ENCODE data around the gene LMX1A. TPM values are rescaled to one million over a fixed set of nuclear protein-coding genes. Genes with fewer than 3 reads are reported as not detected.
A peak's percentile ranks its signal among the peaks of the same experiment; 100 is the strongest.

The LMX1A gene
- 1 to 10 TPM; 1.1 to 2.5 (median 1.8) TPM for total RNA-seq

DNA sequence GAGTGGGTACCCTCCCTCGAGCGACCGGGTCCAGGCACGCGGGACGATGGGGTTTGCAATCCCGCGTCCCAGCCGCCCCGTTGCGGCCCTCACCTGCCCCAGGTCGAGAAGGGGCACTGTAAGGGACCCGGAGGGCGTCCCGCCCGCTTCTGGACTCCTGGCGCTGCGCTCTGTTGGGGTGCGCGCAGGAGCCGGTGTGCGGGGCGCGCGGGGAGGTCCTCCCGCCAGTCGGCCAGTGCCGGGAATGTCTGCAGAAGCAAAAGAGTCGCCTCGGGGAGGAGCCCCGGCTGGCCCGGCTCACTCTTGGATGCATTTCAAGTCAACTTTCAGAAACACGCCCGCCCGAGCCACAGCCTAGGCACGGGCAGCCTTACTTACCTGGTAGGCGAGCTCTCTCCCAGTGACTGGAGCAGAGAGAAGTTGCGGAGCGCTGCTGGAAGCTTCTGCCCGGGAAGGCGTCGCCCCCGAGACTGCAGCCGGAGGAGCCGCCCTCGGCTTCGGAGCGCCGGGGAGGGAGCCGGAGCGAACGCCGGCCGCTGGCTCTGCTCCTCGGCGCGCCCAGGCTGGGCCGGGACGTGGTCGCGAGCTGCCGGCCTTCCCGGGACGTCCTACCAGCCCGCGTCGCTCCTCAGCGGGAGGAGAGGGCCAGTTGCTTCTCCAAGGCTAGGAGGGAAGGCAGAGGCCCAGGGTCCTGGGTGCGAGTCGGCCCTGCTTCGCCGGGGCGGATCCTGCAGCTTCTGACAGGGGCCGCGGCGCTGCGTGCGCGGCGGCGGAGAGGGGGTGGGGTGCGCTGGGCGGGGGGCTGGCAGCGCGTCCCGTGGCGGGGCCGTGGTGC lies at the start of gene LMX1A:
TSS of gene LMX1A (minus strand) at position 739 of the 835 bp plus-strand sequence. CDS start 1,156 bp downstream, outside the sequence.
- DNase-seq = no peak
- Histone ChIP-seq H3K27ac (no peak within 1 kb of the TSS), H3K4me1 (peaks cover 0 to 41% (median 2%) of the 10 kb centered on the region in 4 donors)

DNA sequence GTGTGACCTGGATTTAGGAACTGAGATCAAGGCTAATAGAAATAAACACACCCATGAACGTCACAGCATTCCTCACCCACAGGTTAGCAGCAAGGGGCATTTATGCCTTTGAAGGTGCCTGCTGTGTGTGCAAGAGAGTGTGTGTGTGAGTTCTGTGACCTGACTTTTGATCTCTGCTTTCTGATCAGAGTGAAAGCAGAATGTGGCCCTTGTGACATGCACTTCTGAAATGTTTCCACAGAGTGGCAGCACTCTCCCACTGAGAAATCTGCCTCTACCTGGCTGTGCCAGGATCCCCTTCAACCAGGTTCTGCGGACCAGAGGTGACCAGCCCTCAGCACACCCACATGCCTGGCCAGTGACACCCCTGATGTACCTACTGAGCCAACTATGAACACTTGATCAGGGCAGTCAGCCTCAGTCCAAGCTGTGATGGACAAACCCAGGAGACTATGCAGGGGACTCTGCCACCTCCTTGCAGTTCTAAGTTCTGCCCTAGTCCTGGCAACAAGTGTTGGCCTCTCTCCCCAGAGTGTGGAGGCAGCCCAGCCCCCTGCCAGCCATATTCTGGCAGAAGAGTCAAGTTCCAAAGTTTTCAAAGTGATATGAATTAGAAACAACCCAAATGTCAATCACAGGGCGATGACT lies 47.4 kb upstream of the LMX1A start:
- no peaks in the 10 kb centered on the region for H3K9me3 ChIP-seq
- H3K4me3 ChIP-seq = no peak overlapping the region
- no peak for TF ChIP-seq POLR2A (IDR thresholded peaks at IDR 0.05)
- TF ChIP-seq, protein P1, sequence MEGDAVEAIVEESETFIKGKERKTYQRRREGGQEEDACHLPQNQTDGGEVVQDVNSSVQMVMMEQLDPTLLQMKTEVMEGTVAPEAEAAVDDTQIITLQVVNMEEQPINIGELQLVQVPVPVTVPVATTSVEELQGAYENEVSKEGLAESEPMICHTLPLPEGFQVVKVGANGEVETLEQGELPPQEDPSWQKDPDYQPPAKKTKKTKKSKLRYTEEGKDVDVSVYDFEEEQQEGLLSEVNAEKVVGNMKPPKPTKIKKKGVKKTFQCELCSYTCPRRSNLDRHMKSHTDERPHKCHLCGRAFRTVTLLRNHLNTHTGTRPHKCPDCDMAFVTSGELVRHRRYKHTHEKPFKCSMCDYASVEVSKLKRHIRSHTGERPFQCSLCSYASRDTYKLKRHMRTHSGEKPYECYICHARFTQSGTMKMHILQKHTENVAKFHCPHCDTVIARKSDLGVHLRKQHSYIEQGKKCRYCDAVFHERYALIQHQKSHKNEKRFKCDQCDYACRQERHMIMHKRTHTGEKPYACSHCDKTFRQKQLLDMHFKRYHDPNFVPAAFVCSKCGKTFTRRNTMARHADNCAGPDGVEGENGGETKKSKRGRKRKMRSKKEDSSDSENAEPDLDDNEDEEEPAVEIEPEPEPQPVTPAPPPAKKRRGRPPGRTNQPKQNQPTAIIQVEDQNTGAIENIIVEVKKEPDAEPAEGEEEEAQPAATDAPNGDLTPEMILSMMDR (IDR thresholded peaks at IDR 0.05) = peak in 4 of 6 experiments; percentile 32 to 62 (median 56)
- H3K27me3 ChIP-seq = no peaks in the 10 kb centered on the region
- peak in 1 of 3 donors; percentile 48 for DNase-seq
- no peak overlapping the region for H3K27ac ChIP-seq
- H3K36me3 ChIP-seq = no peaks in the 10 kb centered on the region
- H3K4me1 ChIP-seq = no peaks in the 10 kb centered on the region

More for the DNA sequence above, at the start of gene LMX1A:
- H3K36me3 ChIP-seq = no peaks in the 10 kb centered on the region
- H3K27me3 ChIP-seq = peaks cover 0 to 46% of the 10 kb centered on the region in 2 donors
- peaks cover 0 to 3% (median 0%) of the 10 kb centered on the region in 4 donors for H3K9me3 ChIP-seq
- TF ChIP-seq, protein P1 (IDR thresholded peaks at IDR 0.05) = no peak
- no peak for TF ChIP-seq POLR2A (IDR thresholded peaks at IDR 0.05)
- peak within 1 kb of the TSS in 2 of 4 donors; percentile 22 to 45 for H3K4me3 ChIP-seq

DNA sequence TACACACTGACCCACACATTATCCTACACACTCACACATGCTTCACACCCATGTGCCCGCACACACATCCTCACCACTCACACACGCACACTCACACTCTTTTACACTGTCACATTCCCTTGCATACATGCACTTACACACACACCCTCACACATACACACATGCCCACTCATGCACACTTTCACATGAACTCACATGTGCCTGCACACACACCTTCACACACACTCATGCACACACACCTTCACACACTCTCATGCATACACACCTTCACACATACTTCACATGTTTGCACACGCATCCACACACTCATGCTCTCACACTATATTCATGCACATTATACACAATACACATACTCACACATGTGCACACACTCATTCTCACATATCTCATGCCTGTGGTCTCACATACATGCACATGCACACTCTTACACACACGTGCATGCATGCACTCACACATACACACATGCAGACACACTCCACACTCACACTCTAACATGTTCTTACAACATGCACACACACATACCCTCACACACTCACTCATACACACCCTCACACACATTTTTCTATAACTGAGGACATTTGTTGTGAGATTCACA lies 46.1 kb upstream of the LMX1A start:
- DNase-seq = no peak
- no peak overlapping the region for H3K27ac ChIP-seq
- no peaks in the 10 kb centered on the region for H3K36me3 ChIP-seq
- H3K9me3 ChIP-seq = no peaks in the 10 kb centered on the region
- H3K4me3 ChIP-seq = no peak overlapping the region
- no peaks in the 10 kb centered on the region for H3K4me1 ChIP-seq
- no peaks in the 10 kb centered on the region for H3K27me3 ChIP-seq
- TF ChIP-seq, protein P1 (IDR thresholded peaks at IDR 0.05) = no peak
- TF ChIP-seq POLR2A (IDR thresholded peaks at IDR 0.05) = no peak

DNA sequence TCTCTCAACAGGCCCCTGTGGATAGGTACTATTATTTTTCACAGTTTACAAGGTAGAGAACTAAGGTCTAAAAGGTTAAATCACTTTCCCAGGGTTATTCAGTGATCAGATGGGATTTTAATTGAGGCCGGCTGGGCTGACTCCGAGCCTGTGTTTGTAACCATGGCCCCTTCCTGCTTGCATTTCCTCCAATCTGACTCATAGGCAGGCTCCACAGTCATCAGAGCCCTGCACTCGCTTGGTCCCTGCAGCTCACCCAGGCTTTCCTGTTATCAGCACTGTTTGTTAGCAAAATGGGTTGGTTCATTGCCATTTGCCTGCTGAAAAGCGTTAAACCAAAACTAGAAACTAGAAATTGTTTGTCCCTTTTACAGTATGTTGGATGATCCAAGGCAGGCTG lies 41.4 kb upstream of the LMX1A start:
- Histone ChIP-seq H3K4me1 (peaks cover 0 to 7% (median 0%) of the 10 kb centered on the region in 4 donors), H3K36me3 (no peaks in the 10 kb centered on the region), H3K9me3 (no peaks in the 10 kb centered on the region), H3K4me3 (no peak overlapping the region), H3K27ac (peak overlapping the region in 1 of 4 donors; percentile 35), H3K27me3 (no peaks in the 10 kb centered on the region)
- no peak for TF ChIP-seq POLR2A (IDR thresholded peaks at IDR 0.05)
- TF ChIP-seq, protein P1 (IDR thresholded peaks at IDR 0.05) = no peak
- no peak for DNase-seq

DNA sequence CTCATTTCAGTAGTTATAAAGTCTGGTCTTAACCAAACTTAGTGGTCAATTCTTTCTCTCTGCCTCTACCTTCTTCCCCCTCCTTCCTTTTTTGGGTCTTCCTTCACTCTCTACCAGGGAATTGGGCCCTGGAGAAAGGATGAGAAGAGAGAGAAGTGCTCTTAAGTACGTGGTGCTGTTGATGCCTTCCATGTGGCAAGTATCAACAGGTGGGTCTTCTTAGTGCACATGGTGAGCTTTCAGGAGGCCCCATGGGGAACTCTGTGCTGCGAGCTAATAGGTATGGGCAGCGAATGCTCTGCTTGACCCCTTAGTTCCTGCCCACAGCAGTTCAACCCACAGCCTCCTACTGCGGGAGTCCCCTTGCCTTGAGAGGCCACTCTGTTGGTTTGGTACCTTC lies 39.4 kb upstream of the LMX1A start:
- H3K4me1 ChIP-seq = peaks cover 0 to 8% (median 0%) of the 10 kb centered on the region in 4 donors
- H3K4me3 ChIP-seq = no peak overlapping the region
- H3K27me3 ChIP-seq = no peaks in the 10 kb centered on the region
- no peak overlapping the region for H3K27ac ChIP-seq
- no peak for TF ChIP-seq POLR2A (IDR thresholded peaks at IDR 0.05)
- TF ChIP-seq, protein P1 (IDR thresholded peaks at IDR 0.05) = no peak
- no peaks in the 10 kb centered on the region for H3K9me3 ChIP-seq
- H3K36me3 ChIP-seq = no peaks in the 10 kb centered on the region
- DNase-seq = no peak

Data from Peyer's patch (tissue), 4 donors.